ENCODE results near the gene NSD2. TPM values are rescaled to one million over a fixed set of nuclear protein-coding genes. Genes with fewer than 3 reads are reported as not detected.
"Not testable (repeated sequence)": the region's sequence is repeated elsewhere in the genome, so short reads cannot be mapped to it uniquely, and the experiment has no call there.

The NSD2 gene
- total RNA-seq, 1 experiment from 2014 or later: 50.6 TPM

GRCh38 chr4:1841201-1841886 lies 29.8 kb upstream of the NSD2 start:
- no peak for DNase-seq (ENCODE audit: extremely low read depth, low read depth)

- no peak for DNase-seq (ENCODE audit: extremely low read depth, low read depth)
Observed at GRCh38 chr4:1841887-1842210, 29.3 kb upstream of the NSD2 start.

GRCh38 chr4:1842339-1842895 lies 28.8 kb upstream of the NSD2 start:
- no peak for DNase-seq (ENCODE audit: extremely low read depth, low read depth)

- no peak for DNase-seq (ENCODE audit: extremely low read depth, low read depth)
Observed at GRCh38 chr4:1842993-1843448, 28.2 kb upstream of the NSD2 start.

- DNase-seq (ENCODE audit: extremely low read depth, low read depth): no peak
Observed at GRCh38 chr4:1843852-1844251, 27.3 kb upstream of the NSD2 start.

- DNase-seq (ENCODE audit: extremely low read depth, low read depth): not testable (repeated sequence)
Observed at GRCh38 chr4:1844618-1845017, 26.6 kb upstream of the NSD2 start.

- no peak for DNase-seq (ENCODE audit: extremely low read depth, low read depth)
Observed at GRCh38 chr4:1846580-1846979, 24.6 kb upstream of the NSD2 start.

GRCh38 chr4:1850276-1850675 lies 20.9 kb upstream of the NSD2 start:
- no peak for DNase-seq (ENCODE audit: extremely low read depth, low read depth)

GRCh38 chr4:1851160-1851559 lies 20.0 kb upstream of the NSD2 start:
- DNase-seq (ENCODE audit: extremely low read depth, low read depth): no peak

GRCh38 chr4:1851575-1852410 lies 19.4 kb upstream of the NSD2 start:
- DNase-seq (ENCODE audit: extremely low read depth, low read depth): no peak

GRCh38 chr4:1852904-1853623 lies 18.1 kb upstream of the NSD2 start:
- no peak for DNase-seq (ENCODE audit: extremely low read depth, low read depth)

- no peak for DNase-seq (ENCODE audit: extremely low read depth, low read depth)
Observed at GRCh38 chr4:1854752-1855151, 16.4 kb upstream of the NSD2 start.

- DNase-seq (ENCODE audit: extremely low read depth, low read depth): no peak
Observed at GRCh38 chr4:1855333-1856070, 15.7 kb upstream of the NSD2 start.

- peak; percentile 88 for DNase-seq (ENCODE audit: extremely low read depth, low read depth)
Observed at GRCh38 chr4:1856071-1856942, 14.9 kb upstream of the NSD2 start, which contains the start of gene LETM1. LETM1 (minus strand) TSS chr4:1856156; CDS start chr4:1855950, 206 bp downstream.

- DNase-seq (ENCODE audit: extremely low read depth, low read depth): no peak
Observed at GRCh38 chr4:1856943-1857699, 14.1 kb upstream of the NSD2 start.

GRCh38 chr4:1857931-1858330 lies 13.3 kb upstream of the NSD2 start:
- DNase-seq (ENCODE audit: extremely low read depth, low read depth): no peak

- DNase-seq (ENCODE audit: extremely low read depth, low read depth): no peak
Observed at GRCh38 chr4:1859389-1859753, 11.8 kb upstream of the NSD2 start.

GRCh38 chr4:1862055-1862911 lies 8.9 kb upstream of the NSD2 start:
- no peak for DNase-seq (ENCODE audit: extremely low read depth, low read depth)

Data from NCI-H460 (cell line).